MV-4-11 (cell line): ENCODE results near the gene ADAMTSL2.
A peak's percentile ranks its signal among the peaks of the same experiment; 100 is the strongest.

ENCODE experiments used
- DNase-seq: peaks from one replicate; lab custom pipeline; 2025; lab: John Stamatoyannopoulos, UW

The ADAMTSL2 gene

DNA sequence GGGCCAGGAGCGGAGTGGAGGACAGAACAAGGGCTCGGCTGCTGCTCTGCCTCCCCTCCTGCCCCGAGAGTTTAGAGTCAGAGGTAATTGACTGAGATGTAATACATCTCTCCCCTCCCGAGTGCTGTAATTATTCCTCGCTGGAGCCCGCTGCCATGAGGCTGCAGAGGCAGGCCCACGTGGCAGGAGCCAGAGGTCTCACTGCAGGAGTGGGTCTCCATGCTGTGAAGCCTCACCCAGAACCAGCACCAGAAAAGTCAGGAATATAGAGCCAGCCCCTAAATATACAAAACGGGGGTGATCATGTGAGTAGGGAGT, 72.2 kb downstream of the ADAMTSL2 start:
- no peak for DNase-seq

- DNase-seq: no peak
Observed at GRCh38 chr9:133607381-133607780, 72.9 kb downstream of the ADAMTSL2 start.

DNA sequence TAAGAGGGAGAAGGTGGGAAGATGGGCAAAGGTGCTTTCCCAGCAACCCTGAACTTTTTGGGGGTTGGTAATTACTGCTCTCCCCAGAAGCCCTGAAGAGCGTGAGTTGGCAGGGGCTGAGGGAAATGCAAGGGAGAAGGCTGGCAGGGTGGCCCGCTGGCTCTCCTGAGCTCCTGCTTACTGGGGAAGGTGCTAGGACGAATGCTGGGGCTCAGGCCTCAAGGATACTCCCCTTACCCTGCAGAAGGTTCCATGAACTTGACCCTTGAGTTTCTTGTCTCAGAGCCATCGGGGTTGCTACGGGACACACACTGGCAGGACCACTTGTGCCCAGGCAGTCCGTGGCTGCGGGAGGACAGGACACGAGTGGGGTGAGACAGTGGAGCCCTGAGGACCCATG, 73.5 kb downstream of the ADAMTSL2 start:
- DNase-seq: no peak

DNA sequence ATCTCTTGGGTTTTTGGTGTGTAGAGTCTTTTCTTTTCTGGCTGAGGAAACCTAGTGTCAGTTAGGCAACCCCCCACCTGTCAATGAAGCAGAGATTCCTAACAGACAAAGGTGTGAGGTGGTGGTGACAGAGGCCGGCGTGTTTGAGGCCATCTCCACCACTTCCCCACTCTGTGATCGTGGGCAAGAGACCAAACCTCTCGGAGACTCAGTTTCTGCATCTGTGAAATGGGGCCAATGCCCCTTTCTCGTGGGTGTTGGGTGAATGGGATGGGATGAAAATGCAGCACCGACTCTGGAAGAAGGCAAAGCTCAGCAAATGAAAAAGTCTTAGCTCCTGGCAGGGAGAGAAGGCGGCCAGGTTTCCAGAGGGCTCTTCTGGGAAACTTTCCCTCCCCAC, 73.9 kb downstream of the ADAMTSL2 start:
- DNase-seq: no peak

DNA sequence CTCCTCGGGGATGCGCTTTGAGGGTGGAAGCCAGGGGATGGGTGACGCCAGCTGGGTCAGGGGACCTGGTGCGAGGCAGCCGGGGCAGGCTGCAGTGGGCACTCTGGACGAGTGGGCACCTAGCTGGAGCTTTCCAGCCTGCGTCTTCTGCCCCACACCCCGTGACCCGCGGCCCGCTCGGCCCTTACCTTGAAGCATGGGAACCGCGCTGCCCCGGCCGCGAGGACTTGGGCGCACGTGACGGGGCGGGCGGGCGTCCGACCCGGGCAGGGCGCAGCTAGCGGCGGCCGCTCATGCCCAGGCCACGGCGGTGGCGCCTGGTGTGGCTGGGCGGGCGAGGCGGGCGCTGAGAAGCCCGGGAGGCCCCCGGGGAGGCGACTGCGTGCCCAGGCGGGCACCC, 74.4 kb downstream of the ADAMTSL2 start:
- no peak for DNase-seq

DNA sequence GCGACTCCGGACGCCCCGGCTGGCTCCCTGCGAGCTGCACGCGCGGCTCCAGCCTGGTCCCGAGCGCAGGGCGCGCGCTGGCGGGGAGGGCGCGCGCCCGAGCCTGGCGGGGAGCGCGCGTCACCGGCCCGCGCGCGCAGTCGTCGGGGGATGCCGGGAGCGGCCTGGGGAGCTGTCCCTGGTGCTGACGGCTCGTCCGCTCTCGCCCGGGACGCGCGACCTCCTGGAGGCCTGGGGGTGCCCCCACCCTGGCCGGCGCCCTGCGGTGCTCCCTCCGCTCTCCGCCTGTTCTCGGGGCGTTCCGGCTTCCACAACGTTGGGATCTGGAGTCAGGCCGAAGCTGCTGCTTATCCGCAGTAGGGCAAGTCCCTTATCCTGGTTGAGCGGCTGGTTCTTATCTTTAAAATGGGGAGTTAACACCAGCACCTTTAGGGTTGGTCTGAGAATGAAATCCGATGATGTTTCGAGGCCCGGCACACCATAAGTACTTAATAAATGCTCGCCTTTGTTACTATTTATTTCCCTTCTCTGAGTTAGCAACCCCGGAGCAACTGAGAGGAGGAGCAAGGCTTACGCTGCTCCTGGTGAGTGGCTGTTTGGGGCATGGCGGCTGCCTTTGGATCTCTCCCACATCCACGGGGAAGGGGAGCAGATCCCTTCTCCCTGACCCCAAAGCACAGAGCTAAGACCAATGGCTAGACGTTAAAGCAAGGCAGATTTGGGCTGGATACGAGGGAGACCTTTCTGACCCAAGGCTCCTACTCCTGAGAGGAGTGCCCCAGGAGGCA, 75.0 kb downstream of the ADAMTSL2 start, which contains the start of gene FAM163B:
Gene FAM163B (minus strand): TSS at position 79 of the 788 bp plus-strand sequence. CDS start 29,166 bp downstream, outside the sequence.
- DNase-seq: no peak

DNA sequence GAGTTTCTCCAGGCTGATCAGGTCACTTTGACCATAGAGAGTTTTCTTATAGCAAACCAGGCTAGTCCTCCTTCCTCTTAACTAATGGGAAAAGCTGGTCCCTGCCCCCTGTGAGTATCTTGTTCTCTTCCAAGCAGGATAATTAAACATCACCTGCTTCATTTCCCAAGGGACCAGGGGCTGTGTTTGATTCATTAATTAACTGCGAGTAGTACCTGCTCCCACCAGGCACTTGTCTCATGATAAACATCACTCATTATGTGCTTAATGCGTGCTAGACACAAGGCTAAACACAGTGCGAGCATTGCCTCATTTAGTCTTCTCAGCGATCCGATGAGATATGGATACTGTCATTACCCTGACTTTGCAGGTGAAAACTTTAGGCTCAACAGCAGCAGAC, 76.3 kb downstream of the ADAMTSL2 start:
- DNase-seq: no peak

DNA sequence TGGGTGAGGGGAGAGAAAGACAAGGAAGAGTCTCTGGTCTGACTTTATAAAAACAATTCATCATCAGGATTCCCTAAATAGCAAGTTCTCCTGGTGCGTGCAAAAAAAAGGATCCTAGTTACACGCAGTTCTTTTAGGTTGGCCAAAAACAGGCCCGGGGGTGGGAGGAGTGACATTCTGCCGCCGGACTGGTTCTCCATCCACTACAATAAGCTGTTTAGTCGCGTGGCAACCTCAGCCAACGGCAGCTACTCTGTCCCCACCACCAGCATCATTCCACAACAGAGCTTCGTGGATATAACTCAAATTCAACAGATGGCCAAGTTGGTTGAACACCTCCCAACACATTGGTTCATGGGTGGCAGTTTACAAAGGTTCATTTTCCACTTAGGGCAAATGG, 77.5 kb downstream of the ADAMTSL2 start:
- DNase-seq: no peak

DNA sequence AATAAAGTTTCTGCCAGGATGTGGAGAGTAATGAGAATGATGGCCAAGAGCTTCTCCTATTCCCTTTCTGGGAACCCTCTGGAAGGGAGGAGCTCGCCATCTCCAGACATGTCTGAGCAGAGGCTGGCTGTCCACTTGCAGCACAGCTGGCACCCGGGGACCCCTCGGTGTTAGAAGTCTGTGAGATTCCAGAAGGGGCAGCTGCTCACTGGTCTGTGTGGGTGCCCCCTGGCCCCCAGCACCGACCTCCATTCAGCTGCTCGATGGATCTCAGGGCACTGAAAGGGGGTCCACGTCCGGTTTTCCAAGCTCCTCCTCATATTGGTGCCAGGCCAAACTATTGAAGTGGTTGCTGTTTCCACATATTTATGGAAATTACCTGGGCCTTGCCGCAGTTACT, 78.3 kb downstream of the ADAMTSL2 start:
- DNase-seq: no peak

GRCh38 chr9:133613432-133613831, 78.9 kb downstream of the ADAMTSL2 start:
- DNase-seq: no peak

GRCh38 chr9:133614056-133614455, 79.6 kb downstream of the ADAMTSL2 start:
- DNase-seq: no peak

GRCh38 chr9:133614678-133615077, 80.2 kb downstream of the ADAMTSL2 start:
- DNase-seq: no peak

- DNase-seq: no peak
Observed at GRCh38 chr9:133615186-133615585, 80.7 kb downstream of the ADAMTSL2 start.

- no peak for DNase-seq
Observed at GRCh38 chr9:133615606-133616188, 81.2 kb downstream of the ADAMTSL2 start.

DNA sequence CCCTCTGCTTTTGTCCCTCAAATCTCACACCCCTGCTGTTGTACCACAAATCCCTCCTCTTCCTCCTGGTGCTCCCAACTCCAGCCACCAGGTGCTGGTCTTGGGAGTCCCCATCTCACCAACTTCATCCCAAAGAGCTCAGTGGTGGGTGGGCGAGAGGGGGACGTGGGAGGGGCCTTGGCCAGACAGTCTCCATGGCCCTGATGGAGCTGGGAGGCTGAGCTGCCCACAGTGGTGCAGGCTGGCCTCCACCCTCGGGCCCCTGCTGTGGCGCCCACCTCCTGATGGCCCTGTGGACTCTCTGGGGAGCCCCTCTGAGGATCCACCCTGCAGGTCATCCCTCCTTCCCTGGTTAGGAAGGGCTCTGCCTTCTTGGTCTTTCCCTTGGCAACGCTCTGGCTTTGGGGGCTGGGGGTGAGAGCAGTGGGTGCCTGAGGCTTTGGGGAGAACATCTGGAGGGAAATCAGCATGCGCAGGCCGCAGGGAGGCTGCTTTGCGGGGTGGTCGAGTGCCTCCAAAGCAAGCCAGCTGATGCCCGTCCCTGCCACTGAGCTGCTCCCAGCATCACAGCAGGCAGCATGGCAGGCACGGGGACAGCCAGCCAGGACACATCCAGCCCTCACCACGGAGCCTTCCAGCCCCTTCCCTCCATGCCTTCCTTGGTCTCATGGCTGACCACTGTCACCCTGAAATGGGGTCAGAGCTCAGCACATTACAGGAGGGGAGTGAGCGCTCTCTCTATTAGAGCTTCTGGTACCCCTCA, 82.3 kb downstream of the ADAMTSL2 start:
- no peak for DNase-seq

DNA sequence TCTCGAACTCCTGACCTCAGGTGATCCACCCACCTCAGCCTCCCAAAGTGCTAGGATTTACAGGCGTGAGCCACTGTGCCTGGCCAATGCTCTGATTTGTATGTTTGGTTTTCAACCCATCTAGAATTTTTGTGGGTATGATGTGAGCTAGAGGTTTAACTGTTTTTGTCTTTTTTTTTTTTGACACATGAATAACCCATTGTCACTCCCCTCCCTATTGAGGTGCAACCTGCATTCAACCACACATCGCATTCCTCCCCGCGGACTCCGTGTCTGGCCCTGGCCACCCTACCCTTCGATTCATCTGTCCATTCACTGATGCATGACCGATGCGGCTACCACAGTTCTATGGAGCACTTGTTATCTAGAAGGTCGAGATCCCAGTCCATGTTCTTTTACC, 84.2 kb downstream of the ADAMTSL2 start:
- no peak for DNase-seq

GRCh38 chr9:133619791-133620190, 85.3 kb downstream of the ADAMTSL2 start:
- peak; percentile 88 for DNase-seq

DNA sequence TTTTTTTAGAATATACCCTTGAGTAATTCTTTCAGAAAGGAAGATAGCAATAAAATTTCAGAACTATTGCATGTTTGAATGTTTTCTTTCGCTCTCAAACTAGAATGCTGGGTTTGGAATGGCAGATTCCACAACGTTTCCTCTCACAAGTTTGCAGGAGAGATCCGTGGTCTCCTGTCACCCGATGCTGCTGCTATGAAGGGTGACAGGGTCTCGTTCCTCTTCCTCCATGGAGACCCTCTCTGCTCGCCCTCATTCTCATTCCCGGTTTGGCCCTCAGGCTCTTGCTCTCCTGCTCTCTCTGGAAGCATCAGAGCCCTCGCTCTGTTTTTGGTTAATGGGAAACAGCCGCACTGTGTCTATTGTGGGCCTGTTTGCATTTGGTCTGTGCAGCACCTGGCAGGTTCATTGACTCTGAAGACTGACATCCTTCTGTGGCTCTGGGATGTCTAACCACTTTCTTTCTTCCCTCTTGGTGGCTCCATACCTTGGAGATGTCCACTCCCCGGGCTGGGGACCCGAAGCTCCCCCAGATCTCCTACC, 87.3 kb downstream of the ADAMTSL2 start:
- no peak for DNase-seq

DNA sequence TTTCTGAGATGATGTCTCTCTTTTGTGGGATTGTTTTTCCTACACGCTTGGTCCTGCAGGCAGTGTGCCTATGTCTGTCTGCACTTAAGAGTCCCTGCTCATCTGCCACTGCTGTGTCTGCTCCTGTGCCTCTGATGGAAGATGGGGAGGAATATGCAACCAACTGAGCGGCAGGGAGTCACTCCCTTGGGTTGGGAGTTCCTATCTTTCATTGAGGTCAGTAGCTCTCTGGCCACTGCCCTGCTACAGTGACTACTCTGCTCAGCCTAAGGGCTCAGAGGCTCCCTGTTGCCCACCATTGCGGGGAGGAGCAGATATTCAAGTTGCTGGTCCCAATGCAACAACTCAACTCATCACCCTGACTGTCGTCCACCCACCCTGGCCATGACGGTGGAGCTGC, 88.1 kb downstream of the ADAMTSL2 start:
- no peak for DNase-seq
